ENCODE data around the gene CHST4. TPM values are rescaled to one million over a fixed set of nuclear protein-coding genes. Genes with fewer than 3 reads are reported as not detected.
"Not testable (repeated sequence)": the region's sequence is repeated elsewhere in the genome, so short reads cannot be mapped to it uniquely, and the experiment has no call there.

The CHST4 gene
- total RNA-seq, 6 donors from 2014 or later, result 0.34 to 2.2 (median 0.98) TPM; not detected in 3

DNA sequence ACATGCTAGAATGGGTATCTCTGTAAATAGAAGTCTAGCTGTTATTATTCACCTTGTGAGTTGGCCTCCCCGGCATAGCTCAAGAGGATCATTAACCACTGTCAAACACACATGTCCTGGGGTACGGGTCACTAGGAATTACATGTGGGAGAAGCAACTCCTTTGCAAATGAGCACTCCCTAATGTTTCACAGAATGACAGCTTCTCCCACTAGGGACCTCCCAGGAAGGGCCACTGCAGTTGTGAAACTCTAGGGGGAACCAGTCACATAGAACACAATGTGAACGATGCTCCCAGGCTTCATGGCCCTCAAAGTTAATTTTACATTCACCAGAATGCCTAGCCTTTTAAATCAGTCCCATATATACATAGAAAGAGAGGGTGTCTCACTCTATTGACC lies 24.7 kb upstream of the CHST4 start:
- Histone ChIP-seq H3K4me3 (no peak overlapping the region), H3K36me3 (no peaks in the 10 kb centered on the region), H3K9me3 (no peaks in the 10 kb centered on the region), H3K27ac (no peak overlapping the region), H3K27me3 (no peaks in the 10 kb centered on the region), H3K4me1 (no peaks in the 10 kb centered on the region)
- DNase-seq, result no peak
- TF ChIP-seq POLR2AphosphoS5 (IDR thresholded peaks at IDR 0.05) (no peak), EP300 (IDR thresholded peaks at IDR 0.05) (no peak), POLR2A (IDR thresholded peaks at IDR 0.05) (no peak)
- TF ChIP-seq, protein P1, sequence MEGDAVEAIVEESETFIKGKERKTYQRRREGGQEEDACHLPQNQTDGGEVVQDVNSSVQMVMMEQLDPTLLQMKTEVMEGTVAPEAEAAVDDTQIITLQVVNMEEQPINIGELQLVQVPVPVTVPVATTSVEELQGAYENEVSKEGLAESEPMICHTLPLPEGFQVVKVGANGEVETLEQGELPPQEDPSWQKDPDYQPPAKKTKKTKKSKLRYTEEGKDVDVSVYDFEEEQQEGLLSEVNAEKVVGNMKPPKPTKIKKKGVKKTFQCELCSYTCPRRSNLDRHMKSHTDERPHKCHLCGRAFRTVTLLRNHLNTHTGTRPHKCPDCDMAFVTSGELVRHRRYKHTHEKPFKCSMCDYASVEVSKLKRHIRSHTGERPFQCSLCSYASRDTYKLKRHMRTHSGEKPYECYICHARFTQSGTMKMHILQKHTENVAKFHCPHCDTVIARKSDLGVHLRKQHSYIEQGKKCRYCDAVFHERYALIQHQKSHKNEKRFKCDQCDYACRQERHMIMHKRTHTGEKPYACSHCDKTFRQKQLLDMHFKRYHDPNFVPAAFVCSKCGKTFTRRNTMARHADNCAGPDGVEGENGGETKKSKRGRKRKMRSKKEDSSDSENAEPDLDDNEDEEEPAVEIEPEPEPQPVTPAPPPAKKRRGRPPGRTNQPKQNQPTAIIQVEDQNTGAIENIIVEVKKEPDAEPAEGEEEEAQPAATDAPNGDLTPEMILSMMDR (IDR thresholded peaks at IDR 0.05), result no peak
- ATAC-seq (ENCODE audit: low FRiP score in 2 of 2), result no peak
- 51 to 61% methylated on average over 3 of the region's 3 CpGs for WGBS, 2 donors

DNA sequence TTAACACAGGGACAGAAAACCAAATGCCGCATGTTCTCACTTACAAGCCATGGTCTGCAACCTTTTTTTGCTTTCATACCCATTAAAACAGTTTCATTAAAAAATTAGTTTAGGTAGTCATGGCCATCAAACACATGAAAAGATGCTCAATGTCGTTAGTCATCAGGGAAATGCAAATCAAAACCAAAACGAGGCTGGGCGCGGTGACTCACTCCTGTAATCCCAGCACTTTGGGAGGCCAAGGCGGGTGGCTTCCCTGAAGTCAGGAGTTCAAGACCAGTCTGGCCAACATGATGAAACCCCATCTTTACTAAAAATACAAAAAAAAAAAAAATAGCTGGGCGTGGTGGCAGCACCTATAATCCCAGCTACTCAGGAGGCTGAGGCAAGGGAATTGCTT lies 22.2 kb upstream of the CHST4 start:
- not testable (repeated sequence) for H3K4me1 ChIP-seq; H3K9me3 ChIP-seq; ATAC-seq (ENCODE audit: low FRiP score in 2 of 2); H3K36me3 ChIP-seq; DNase-seq; H3K27me3 ChIP-seq; H3K27ac ChIP-seq; H3K4me3 ChIP-seq
- WGBS, 2 donors, result 81 to 89% methylated on average over 7 of the region's 7 CpGs

DNA sequence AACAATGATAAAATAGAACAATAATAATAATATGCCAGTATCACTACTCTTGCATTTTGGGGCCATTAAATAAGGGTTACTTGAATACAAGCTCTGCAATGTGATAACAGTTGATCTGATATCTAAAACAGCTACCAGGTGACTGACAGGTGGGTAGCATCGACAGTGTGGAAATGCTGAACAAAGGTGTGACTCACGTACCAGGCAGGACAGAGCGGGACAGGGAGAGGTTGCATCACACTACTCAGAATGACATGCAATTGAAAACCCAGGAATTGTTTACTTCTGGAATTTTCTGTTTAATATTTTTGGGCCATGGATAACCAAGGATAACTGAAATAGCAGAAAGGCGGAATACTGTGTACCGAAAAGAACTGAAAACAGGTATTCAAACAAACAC lies 21.3 kb upstream of the CHST4 start:
- H3K27me3 ChIP-seq, result no peaks in the 10 kb centered on the region
- H3K9me3 ChIP-seq, result no peaks in the 10 kb centered on the region
- no peak overlapping the region for H3K27ac ChIP-seq
- no peak overlapping the region for H3K4me3 ChIP-seq
- H3K4me1 ChIP-seq, result no peaks in the 10 kb centered on the region
- DNase-seq (no peak), ATAC-seq (ENCODE audit: low FRiP score in 2 of 2) (no peak)
- 88 to 89% methylated on average over 5 of the region's 5 CpGs for WGBS, 2 donors
- TF ChIP-seq EP300 (IDR thresholded peaks at IDR 0.05), result no peak
- no peak for TF ChIP-seq POLR2A (IDR thresholded peaks at IDR 0.05)
- TF ChIP-seq, protein P1 (IDR thresholded peaks at IDR 0.05), result no peak
- no peak for TF ChIP-seq POLR2AphosphoS5 (IDR thresholded peaks at IDR 0.05)
- H3K36me3 ChIP-seq, result no peaks in the 10 kb centered on the region

DNA sequence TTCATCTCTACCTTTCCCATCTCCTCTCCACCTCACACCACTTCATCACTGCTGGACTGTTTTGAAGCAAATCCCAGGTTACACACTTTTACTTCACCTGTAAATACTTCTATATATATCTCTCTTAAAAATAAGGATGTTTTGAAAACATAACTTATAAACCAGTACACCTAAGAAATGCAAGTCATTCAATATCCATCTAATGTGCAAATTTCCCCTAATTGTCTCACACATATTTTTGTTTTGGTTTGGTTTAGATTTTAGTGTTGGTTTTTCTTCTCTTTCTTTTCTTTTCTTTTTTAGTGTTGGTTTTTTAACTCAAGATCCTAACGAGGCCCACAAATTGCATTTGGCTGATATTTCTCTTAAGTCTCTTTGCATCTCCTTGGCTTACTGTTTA lies 19.2 kb upstream of the CHST4 start:
- 68 to 82% methylated on average over 1 of the region's 1 CpG for WGBS, 2 donors
- TF ChIP-seq POLR2AphosphoS5 (IDR thresholded peaks at IDR 0.05) (no peak), EP300 (IDR thresholded peaks at IDR 0.05) (no peak), POLR2A (IDR thresholded peaks at IDR 0.05) (no peak)
- TF ChIP-seq, protein P1 (IDR thresholded peaks at IDR 0.05), result no peak
- Histone ChIP-seq H3K9me3 (no peaks in the 10 kb centered on the region), H3K4me3 (no peak overlapping the region), H3K27ac (no peak overlapping the region), H3K27me3 (no peaks in the 10 kb centered on the region), H3K36me3 (no peaks in the 10 kb centered on the region), H3K4me1 (no peaks in the 10 kb centered on the region)
- no peak for ATAC-seq (ENCODE audit: low FRiP score in 2 of 2)
- no peak for DNase-seq

DNA sequence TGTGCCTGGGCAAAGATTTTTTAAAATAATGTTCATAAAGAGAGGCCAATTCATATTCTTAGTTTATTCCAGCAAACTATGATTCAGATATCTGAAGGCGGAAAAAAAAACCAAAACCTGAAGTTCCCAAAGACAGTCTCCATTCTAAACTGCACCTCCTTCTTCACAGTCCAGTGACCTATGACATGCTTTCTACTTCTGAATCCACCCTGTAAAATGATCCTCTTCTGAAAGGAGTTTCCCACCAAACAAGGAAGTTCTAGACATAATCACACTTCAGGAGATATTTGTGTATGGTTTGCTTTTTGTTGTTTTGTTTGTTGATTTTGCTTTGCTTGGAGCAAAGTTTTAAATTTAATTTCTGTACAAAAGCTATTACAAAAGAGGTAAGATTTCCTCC lies 12.9 kb upstream of the CHST4 start:
- 0 to 96% methylated on average over 1 of the region's 1 CpG for WGBS, 2 donors
- no peak overlapping the region for H3K27ac ChIP-seq
- DNase-seq (no peak), ATAC-seq (ENCODE audit: low FRiP score in 2 of 2) (no peak)
- TF ChIP-seq POLR2AphosphoS5 (IDR thresholded peaks at IDR 0.05) (no peak), EP300 (IDR thresholded peaks at IDR 0.05) (no peak), POLR2A (IDR thresholded peaks at IDR 0.05) (no peak)
- TF ChIP-seq, protein P1 (IDR thresholded peaks at IDR 0.05), result no peak
- no peaks in the 10 kb centered on the region for H3K27me3 ChIP-seq
- H3K9me3 ChIP-seq, result no peaks in the 10 kb centered on the region
- H3K4me3 ChIP-seq, result no peak overlapping the region
- H3K36me3 ChIP-seq, result no peaks in the 10 kb centered on the region
- peaks cover 0 to 4% (median 0%) of the 10 kb centered on the region in 4 donors for H3K4me1 ChIP-seq
